GM12878 (cell line): Measurements from ENCODE around the gene CALN1. TPM values are rescaled to one million over a fixed set of nuclear protein-coding genes. Genes with fewer than 3 reads are reported as not detected.

Experiments used
- ATAC-seq: fragments of 200-7000 bp; cut with Tn5 transposase; 3 replicates; pipeline ENCODE4 v1.9.1; 2020; ENCODE audit warnings: mild to moderate bottlenecking, moderate library complexity
- BruUV-seq: library from RNA; stranded (reverse); fragments of 400-500 nt; replicated peaks from 2 replicates; lab custom pipeline; 2021; lab: Mats Ljungman, UMichigan
- CTCF ChIA-PET: fragments of 300-600 bp; sonication (Branson Sonifier 250); formaldehyde crosslinking; extraction: SDS; loops from one replicate; lab custom pipeline; 2021; ENCODE audit warnings: inconsistent platforms; lab: Yijun Ruan, JAX
- POLR2A ChIA-PET: fragments of 350-600 bp; formaldehyde crosslinking; extraction: SDS; loops from one replicate; lab custom pipeline; 2021; ENCODE audit warnings: inconsistent platforms; lab: Charles Lee
- RAD21 ChIA-PET: fragments of 300-600 bp; sonication (Branson Sonifier 250); formaldehyde crosslinking; loops from one replicate; lab custom pipeline; 2023; ENCODE audit warnings: antibody characterized with exemption; ENCODE audit not compliant: unreplicated experiment; lab: Charles Lee
- SMC1A ChIA-PET: fragments of 300-600 bp; sonication (Branson Sonifier 250); formaldehyde crosslinking; loops from one replicate; lab custom pipeline; 2023; ENCODE audit not compliant: unreplicated experiment, uncharacterized antibody; lab: Charles Lee
- DNase-seq: peaks from one replicate; pipeline ENCODE4 v3.0.0-alpha.2; 2011; ENCODE audit warnings: low read depth, low spot score
- FAIRE-seq: peaks from 3 replicates; lab custom pipeline; 2011; peaks lifted over from hg19 to GRCh38; lab: Jason Lieb, UNC
- H2AFZ ChIP-seq: 2 replicates; pipeline ENCODE4 v1.6.0; 2011; ENCODE audit warnings: low read depth, low read length, control low read depth; ENCODE audit not compliant: control insufficient read depth
- H3K27ac ChIP-seq: 2 replicates; pipeline ENCODE4 v1.5.1; 2011; ENCODE audit warnings: control low read depth; ENCODE audit not compliant: control insufficient read depth, insufficient read depth
- H3K27me3 ChIP-seq, 2 experiments: replicated peaks in 1 of 2; 2 replicates each; pipeline versions ENCODE4 v1.6.0 to v1.6.1; 2011; ENCODE audit warnings: low read length in 1 of 2; ENCODE audit not compliant: control insufficient read depth in 2 of 2, insufficient read depth in 2 of 2
- H3K36me3 ChIP-seq, 2 experiments: 2 replicates each; pipeline ENCODE4 v1.5.1; 2011; ENCODE audit warnings: low read length in 1 of 2; ENCODE audit not compliant: control insufficient read depth in 2 of 2, insufficient read depth in 2 of 2
- H3K4me1 ChIP-seq: 2 replicates; pipeline ENCODE4 v1.6.1; 2011; ENCODE audit warnings: mild to moderate bottlenecking, low read length, moderate library complexity, mixed read lengths; ENCODE audit not compliant: control insufficient read depth, insufficient read depth
- H3K4me2 ChIP-seq: 2 replicates; pipeline ENCODE4 v1.6.0; 2011; ENCODE audit warnings: control low read depth; ENCODE audit not compliant: control insufficient read depth, insufficient read depth
- H3K4me3 ChIP-seq: fragments of 200-600 bp; sonication (generic); 2 replicates; pipeline ENCODE4 v1.5.1; 2016
- H3K79me2 ChIP-seq: 2 replicates; pipeline ENCODE4 v1.6.0; 2011; ENCODE audit warnings: low read length; ENCODE audit not compliant: control insufficient read depth, insufficient read depth
- H3K9ac ChIP-seq: 2 replicates; pipeline ENCODE4 v1.8.0; 2011; ENCODE audit warnings: low read length, control low read depth, mixed read lengths; ENCODE audit not compliant: control insufficient read depth, insufficient read depth
- H3K9me3 ChIP-seq: replicated peaks from 3 replicates; pipeline ENCODE4 v1.5.1; 2011; ENCODE audit warnings: mild to moderate bottlenecking, low read length; ENCODE audit not compliant: control insufficient read depth, insufficient read depth
- H4K20me1 ChIP-seq: 2 replicates; pipeline ENCODE4 v1.6.0; 2011; ENCODE audit not compliant: control insufficient read depth, insufficient read depth
- NR2C1 ChIP-seq: fragments of 450-650 bp; IDR thresholded peaks from 2 replicates; pipeline ENCODE4 v1.6.1; 2017; ENCODE audit warnings: antibody characterized with exemption, mild to moderate bottlenecking, moderate library complexity
- RB1 ChIP-seq: fragments of 450-650 bp; formaldehyde crosslinking; IDR thresholded peaks from 2 replicates; pipeline ENCODE4 v1.6.1; 2017; ENCODE audit warnings: mild to moderate bottlenecking, borderline replicate concordance
- RELA ChIP-seq: fragments of 450-650 bp; IDR thresholded peaks from 2 replicates; pipeline ENCODE4 v1.8.0; 2014; ENCODE audit warnings: borderline replicate concordance; ENCODE audit not compliant: partially characterized antibody
- SUPT20H ChIP-seq: IDR thresholded peaks from 2 replicates; pipeline ENCODE4 v1.6.1; 2011; ENCODE audit warnings: low read depth, mild to moderate bottlenecking, low read length, moderate library complexity, borderline replicate concordance; ENCODE audit not compliant: control insufficient read depth
- WGBS: methylation state at CpG from one replicate; pipeline ENCODE4 v1.1.6; 2016; ENCODE audit warnings: low lambda C conversion rate; ENCODE audit not compliant: insufficient replicate concordance, insufficient coverage; ENCODE audit errors: missing lambda C conversion rate; 5-methylcytosine and 5-hydroxymethylcytosine counted together
- in situ Hi-C: fragments of 300-500 bp; cut with MboI; formaldehyde crosslinking; loops from 9 replicates; pipeline ENCODE4 v1.14.3; 2018; ENCODE audit warnings: mixed read lengths
- intact Hi-C: fragments of 100-400 bp; cut with micrococcal nuclease; formaldehyde crosslinking; loops from one replicate; pipeline ENCODE4 v1.14.2; 2022; ENCODE audit not compliant: unreplicated experiment
- polyA plus RNA-seq, 11 experiments: library from polyadenylated mRNA; depleted of rRNA in 4 of 11; unstranded in 6 of 11; stranded (reverse) in 5 of 11; fragments of >200 nt; fragmentation: Nextera tagmentation in 4 of 11; fragmentation: Illumina TruSeq in 1 of 11; extraction: Ambion mirVana in 4 of 11; extraction: Trizol in 1 of 11; gene quantifications; 1 replicate in 1 of 11; 2 replicates in 10 of 11; pipeline versions ENCODE4 v1.2.1 to v1.2.3, GENCODE V29; 2011 to 2016; ENCODE audit warnings: inconsistent platforms in 2 of 11, missing spikeins in 2 of 11, low read depth in 1 of 11
- total RNA-seq, 4 experiments: library from RNA; depleted of rRNA in 3 of 4; stranded (reverse); fragments of >200 nt in 3 of 4; fragmentation: Illumina TruSeq in 1 of 4; extraction: Trizol in 1 of 4; gene quantifications; 2 replicates each; pipeline versions ENCODE4 v1.2.1 to v1.2.3, GENCODE V29; 2013 to 2021
- TF ChIP-seq, protein P1 (sequence below): fragments of 450-650 bp; conservative IDR thresholded peaks from 2 replicates; pipeline ENCODE4 v1.6.1; 2017; ENCODE audit warnings: mild to moderate bottlenecking, moderate library complexity
- TF ChIP-seq, protein P2 (sequence below): fragments of 450-650 bp; IDR thresholded peaks from 2 replicates; pipeline ENCODE4 v1.6.1; 2017; ENCODE audit warnings: mild to moderate bottlenecking, moderate library complexity

Gene CALN1
- total and polyA plus RNA-seq, 10 of the 15 experiments (the other 5 are each of a cell fraction or from before 2014, with no cell fraction given) = 0.48 to 15.3 (median 1.6) TPM

DNA sequence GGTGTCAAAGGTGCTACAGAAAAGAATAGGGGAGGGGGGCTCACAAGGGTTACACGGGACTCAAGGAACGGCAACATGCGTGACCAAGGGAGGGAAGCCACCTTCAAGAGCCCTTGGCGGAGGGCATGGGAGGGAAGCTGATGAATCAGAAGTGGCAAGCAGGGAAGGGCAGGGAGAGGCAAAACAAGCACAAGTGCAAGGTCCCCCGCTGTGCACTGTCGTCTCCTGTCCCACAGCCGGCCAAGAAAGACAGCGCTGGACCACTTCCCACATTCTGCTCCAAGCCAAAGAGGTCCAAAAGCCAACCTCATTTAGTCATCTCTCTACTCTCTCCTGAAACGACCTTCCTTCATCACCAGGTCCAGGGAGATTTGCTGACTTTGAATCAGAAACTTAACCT, 102.7 kb downstream of the CALN1 start:
- Histone ChIP-seq H3K9me3 (no peaks in the 10 kb centered on the region), H3K4me1 (no peaks in the 10 kb centered on the region), H3K4me2 (no peak overlapping the region), H3K27ac (no peak overlapping the region), H3K9ac (no peak overlapping the region), H4K20me1 (no peaks in the 10 kb centered on the region), H2AFZ (no peak overlapping the region), H3K27me3 (no peaks in the 10 kb centered on the region), H3K79me2 (no peaks in the 10 kb centered on the region), H3K4me3 (no peak overlapping the region), H3K36me3 (no peaks in the 10 kb centered on the region)
- SMC1A ChIA-PET = no interaction called here
- CTCF ChIA-PET = interaction anchor here (1.5 kb wide), 1 partner anchor 12 kb away, joined by 3 read pairs; no protein-coding TSS in a partner anchor
- in situ Hi-C loops (no loop called here), intact Hi-C loops (no loop called here)
- TF ChIP-seq RB1 (no peak), RELA (no peak), NR2C1 (no peak), SUPT20H (no peak)
- TF ChIP-seq, protein P1, sequence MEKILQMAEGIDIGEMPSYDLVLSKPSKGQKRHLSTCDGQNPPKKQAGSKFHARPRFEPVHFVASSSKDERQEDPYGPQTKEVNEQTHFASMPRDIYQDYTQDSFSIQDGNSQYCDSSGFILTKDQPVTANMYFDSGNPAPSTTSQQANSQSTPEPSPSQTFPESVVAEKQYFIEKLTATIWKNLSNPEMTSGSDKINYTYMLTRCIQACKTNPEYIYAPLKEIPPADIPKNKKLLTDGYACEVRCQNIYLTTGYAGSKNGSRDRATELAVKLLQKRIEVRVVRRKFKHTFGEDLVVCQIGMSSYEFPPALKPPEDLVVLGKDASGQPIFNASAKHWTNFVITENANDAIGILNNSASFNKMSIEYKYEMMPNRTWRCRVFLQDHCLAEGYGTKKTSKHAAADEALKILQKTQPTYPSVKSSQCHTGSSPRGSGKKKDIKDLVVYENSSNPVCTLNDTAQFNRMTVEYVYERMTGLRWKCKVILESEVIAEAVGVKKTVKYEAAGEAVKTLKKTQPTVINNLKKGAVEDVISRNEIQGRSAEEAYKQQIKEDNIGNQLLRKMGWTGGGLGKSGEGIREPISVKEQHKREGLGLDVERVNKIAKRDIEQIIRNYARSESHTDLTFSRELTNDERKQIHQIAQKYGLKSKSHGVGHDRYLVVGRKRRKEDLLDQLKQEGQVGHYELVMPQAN = no peak
- TF ChIP-seq, protein P2, sequence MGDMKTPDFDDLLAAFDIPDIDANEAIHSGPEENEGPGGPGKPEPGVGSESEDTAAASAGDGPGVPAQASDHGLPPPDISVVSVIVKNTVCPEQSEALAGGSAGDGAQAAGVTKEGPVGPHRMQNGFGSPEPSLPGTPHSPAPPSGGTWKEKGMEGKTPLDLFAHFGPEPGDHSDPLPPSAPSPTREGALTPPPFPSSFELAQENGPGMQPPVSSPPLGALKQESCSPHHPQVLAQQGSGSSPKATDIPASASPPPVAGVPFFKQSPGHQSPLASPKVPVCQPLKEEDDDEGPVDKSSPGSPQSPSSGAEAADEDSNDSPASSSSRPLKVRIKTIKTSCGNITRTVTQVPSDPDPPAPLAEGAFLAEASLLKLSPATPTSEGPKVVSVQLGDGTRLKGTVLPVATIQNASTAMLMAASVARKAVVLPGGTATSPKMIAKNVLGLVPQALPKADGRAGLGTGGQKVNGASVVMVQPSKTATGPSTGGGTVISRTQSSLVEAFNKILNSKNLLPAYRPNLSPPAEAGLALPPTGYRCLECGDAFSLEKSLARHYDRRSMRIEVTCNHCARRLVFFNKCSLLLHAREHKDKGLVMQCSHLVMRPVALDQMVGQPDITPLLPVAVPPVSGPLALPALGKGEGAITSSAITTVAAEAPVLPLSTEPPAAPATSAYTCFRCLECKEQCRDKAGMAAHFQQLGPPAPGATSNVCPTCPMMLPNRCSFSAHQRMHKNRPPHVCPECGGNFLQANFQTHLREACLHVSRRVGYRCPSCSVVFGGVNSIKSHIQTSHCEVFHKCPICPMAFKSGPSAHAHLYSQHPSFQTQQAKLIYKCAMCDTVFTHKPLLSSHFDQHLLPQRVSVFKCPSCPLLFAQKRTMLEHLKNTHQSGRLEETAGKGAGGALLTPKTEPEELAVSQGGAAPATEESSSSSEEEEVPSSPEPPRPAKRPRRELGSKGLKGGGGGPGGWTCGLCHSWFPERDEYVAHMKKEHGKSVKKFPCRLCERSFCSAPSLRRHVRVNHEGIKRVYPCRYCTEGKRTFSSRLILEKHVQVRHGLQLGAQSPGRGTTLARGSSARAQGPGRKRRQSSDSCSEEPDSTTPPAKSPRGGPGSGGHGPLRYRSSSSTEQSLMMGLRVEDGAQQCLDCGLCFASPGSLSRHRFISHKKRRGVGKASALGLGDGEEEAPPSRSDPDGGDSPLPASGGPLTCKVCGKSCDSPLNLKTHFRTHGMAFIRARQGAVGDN = no peak
- 64% methylated on average over 9 of the region's 9 CpGs for WGBS
- POLR2A ChIA-PET = no interaction called here
- RAD21 ChIA-PET = no interaction called here
- no peak for ATAC-seq
- no peak for DNase-seq
- BruUV-seq = no TSS peak
- no peak for FAIRE-seq
